Activated T-helper 2 cell treated with anti-CD3 and anti-CD28 coated beads, Interferon-gamma antibody, Interleukin-2, Interleukin-4, amounts not matched to agents 10 μg/mL and 5 μg/mL and 100 μg/mL, durations not matched to agents 14 hours and 24 hours and 36 hours (primary cell): ENCODE data around the gene SNIP1. TPM values are rescaled to one million over a fixed set of nuclear protein-coding genes. Genes with fewer than 3 reads are reported as not detected.
A peak's percentile ranks its signal among the peaks of the same experiment; 100 is the strongest.
"Not testable (repeated sequence)": the region's sequence is repeated elsewhere in the genome, so short reads cannot be mapped to it uniquely, and the experiment has no call there.

Experiments used
- DNase-seq: peaks from one replicate; pipeline ENCODE4 v3.0.0; 2021; ENCODE audit warnings: low spot score
- H3K27ac Mint-ChIP-seq: one replicate; pipeline ENCODE4 v1.8.0; 2021; ENCODE audit warnings: mixed read lengths
- H3K27me3 Mint-ChIP-seq: one replicate; pipeline ENCODE4 v1.8.0; 2021; ENCODE audit warnings: low read depth, mixed read lengths
- H3K36me3 Mint-ChIP-seq: one replicate; pipeline ENCODE4 v1.8.0; 2021; ENCODE audit warnings: low read depth, mixed read lengths
- H3K4me1 Mint-ChIP-seq: one replicate; pipeline ENCODE4 v1.8.0; 2021; ENCODE audit warnings: low read depth, mixed read lengths
- H3K4me3 Mint-ChIP-seq: one replicate; pipeline ENCODE4 v1.8.0; 2021; ENCODE audit warnings: low read depth, mild to moderate bottlenecking, moderate library complexity, mixed read lengths
- H3K9me3 Mint-ChIP-seq: one replicate; pipeline ENCODE4 v1.8.0; 2021; ENCODE audit warnings: mixed read lengths
- intact Hi-C: fragments of 100-400 bp; cut with micrococcal nuclease; formaldehyde crosslinking; loops from one replicate; pipeline ENCODE4 v1.15.1; 2023
- total RNA-seq: library from RNA; stranded (reverse); gene quantifications from 2 replicates; pipeline ENCODE4 v1.2.3, GENCODE V29; 2022

Gene SNIP1, protein sequence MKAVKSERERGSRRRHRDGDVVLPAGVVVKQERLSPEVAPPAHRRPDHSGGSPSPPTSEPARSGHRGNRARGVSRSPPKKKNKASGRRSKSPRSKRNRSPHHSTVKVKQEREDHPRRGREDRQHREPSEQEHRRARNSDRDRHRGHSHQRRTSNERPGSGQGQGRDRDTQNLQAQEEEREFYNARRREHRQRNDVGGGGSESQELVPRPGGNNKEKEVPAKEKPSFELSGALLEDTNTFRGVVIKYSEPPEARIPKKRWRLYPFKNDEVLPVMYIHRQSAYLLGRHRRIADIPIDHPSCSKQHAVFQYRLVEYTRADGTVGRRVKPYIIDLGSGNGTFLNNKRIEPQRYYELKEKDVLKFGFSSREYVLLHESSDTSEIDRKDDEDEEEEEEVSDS
- 26.1 and 27.8 TPM in 2 replicates for total RNA-seq

- intact Hi-C loops: loop anchor here (1.0 to 5.0 kb wide), 5 partner anchors 42 to 253 kb away; partner anchors contain the start of genes C1orf122, MEAF6 and YRDC
- no peaks in the 10 kb centered on the region for H3K9me3 Mint-ChIP-seq
- peak within 1 kb of the TSS; percentile 98 for H3K4me3 Mint-ChIP-seq
Measured at GRCh38 chr1:37553927-37554808, at the start of gene SNIP1. Gene SNIP1 (minus strand): TSS chr1:37554293. CDS start chr1:37554229, 64 bp downstream.

DNA sequence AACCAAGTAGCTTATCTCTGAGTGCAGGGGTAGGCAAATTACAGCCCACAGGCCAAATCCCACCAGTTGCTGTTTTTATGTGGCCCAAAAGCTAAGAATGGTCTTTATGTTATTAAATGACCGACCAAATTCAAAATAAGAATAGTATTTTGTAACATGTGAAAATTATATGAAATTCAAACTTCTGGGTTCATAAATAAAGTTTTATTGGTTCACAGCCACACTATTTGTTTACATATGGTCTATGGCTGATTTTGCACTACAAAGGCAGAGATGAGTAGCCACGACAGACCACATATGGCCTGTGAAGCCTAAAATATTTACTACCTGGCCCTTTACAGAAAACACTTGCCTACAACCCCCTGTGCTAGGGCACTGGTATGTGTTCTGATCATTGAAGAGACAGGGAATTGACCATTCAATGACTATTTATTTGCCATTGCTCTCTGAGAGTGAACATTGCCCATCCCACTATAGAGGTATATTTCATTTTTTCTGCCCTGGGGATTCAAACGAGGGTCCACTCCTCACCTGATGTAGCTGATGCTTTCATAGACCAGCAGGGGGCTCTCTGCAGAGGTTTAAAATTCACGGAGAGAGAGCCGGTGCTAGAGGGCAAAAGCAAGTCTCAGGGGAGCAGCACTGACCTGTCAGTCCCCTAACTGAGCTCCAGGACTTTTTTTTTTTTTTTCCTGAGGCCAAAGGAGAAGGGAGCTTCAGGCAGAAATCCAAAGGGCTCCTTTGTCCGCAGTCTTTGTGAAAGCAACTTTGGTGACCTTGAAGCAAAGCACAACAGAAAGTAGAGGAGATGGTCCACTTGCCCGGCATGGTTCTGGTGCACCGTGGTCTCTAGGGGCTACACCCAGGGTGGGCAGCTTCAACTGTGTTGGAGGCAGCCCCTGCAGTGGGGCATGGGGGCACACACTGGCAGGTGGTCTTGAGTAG is 48.9 kb upstream of the SNIP1 start:
- DNase-seq: no peak
- Mint-ChIP-seq H3K4me1 (no peaks in the 10 kb centered on the region), H3K9me3 (no peaks in the 10 kb centered on the region), H3K4me3 (no peak overlapping the region), H3K27ac (no peak overlapping the region), H3K36me3 (no peaks in the 10 kb centered on the region), H3K27me3 (peaks cover 8% of the 10 kb centered on the region)
- intact Hi-C loops: loop anchor here (1.0 kb wide), 1 partner anchor 79 kb away; no protein-coding TSS in a partner anchor

More at GRCh38 chr1:37553927-37554808, at the start of gene SNIP1:
- Mint-ChIP-seq H3K4me1 (peaks cover 41% of the 10 kb centered on the region), H3K27me3 (no peaks in the 10 kb centered on the region), H3K36me3 (peaks cover 43% of the 10 kb centered on the region), H3K27ac (peak within 1 kb of the TSS; percentile 93)
- peak; percentile 89 for DNase-seq

DNA sequence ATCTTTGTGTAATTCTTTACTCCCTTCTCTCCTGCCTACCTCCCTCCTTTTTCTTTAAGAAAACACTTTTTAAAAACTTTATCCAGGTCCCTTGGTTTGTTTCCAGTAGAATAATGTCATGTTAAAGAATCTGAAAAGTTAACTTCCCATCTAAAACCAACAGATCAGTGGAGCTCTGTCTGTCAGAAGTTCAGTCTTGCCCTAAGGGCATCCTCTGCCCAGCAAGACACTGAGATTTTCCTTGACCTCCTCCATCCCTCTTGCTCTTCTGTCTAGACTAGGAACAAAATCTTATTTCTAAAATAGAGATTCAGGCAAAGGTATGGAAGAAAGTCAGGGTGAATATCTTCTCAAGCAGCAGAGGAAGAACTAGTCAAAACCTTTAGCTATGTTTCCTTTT is 47.3 kb upstream of the SNIP1 start:
- no peak for DNase-seq
- H3K36me3 Mint-ChIP-seq: no peaks in the 10 kb centered on the region
- intact Hi-C loops: no loop called here
- H3K4me3 Mint-ChIP-seq: no peak overlapping the region
- H3K9me3 Mint-ChIP-seq: no peaks in the 10 kb centered on the region
- H3K4me1 Mint-ChIP-seq: peaks cover 3% of the 10 kb centered on the region
- H3K27ac Mint-ChIP-seq: no peak overlapping the region
- H3K27me3 Mint-ChIP-seq: peaks cover 8% of the 10 kb centered on the region

DNA sequence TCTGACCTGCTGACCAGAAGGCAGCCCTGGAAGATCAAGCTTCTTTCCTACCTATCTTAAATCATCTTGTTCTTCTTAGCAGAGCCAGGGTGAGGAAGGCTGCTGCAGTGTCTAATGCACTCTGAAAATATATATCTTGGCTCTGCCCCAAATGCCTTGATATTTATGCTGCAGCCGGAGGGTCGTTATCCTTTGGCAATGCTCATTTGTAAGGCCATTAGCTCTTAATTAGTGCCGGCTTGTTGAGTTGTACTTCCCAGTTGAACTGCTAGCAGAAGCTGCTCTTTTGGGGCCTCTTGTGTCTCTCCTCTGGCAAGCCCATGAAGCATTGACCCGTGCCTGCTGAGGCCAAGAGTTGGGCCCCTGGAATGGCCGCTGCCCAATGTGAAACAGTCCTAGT is 45.8 kb upstream of the SNIP1 start:
- Mint-ChIP-seq H3K4me1 (peaks cover 8% of the 10 kb centered on the region), H3K27ac (no peak overlapping the region), H3K36me3 (peaks cover 7% of the 10 kb centered on the region), H3K9me3 (no peaks in the 10 kb centered on the region), H3K27me3 (peaks cover 8% of the 10 kb centered on the region), H3K4me3 (no peak overlapping the region)
- intact Hi-C loops: loop anchor here (10.0 kb wide), 1 partner anchor 1255 kb away; the partner anchor contains the start of gene RRAGC
- no peak for DNase-seq

GRCh38 chr1:37596182-37596667 is 42.1 kb upstream of the SNIP1 start:
- no peak for DNase-seq
- peaks cover 37% of the 10 kb centered on the region for H3K36me3 Mint-ChIP-seq
- H3K27ac Mint-ChIP-seq: peak overlapping the region; percentile 92
- H3K27me3 Mint-ChIP-seq: peaks cover 3% of the 10 kb centered on the region
- H3K9me3 Mint-ChIP-seq: no peaks in the 10 kb centered on the region
- peak overlapping the region; percentile 99 for H3K4me3 Mint-ChIP-seq
- intact Hi-C loops: loop anchor here (1.0 to 10.0 kb wide), 3 partner anchors 42 to 1259 kb away; partner anchors contain the start of genes RRAGC and SNIP1
- H3K4me1 Mint-ChIP-seq: peaks cover 20% of the 10 kb centered on the region

- peaks cover 43% of the 10 kb centered on the region for H3K36me3 Mint-ChIP-seq
- H3K27me3 Mint-ChIP-seq: peaks cover 3% of the 10 kb centered on the region
- no peaks in the 10 kb centered on the region for H3K9me3 Mint-ChIP-seq
- H3K27ac Mint-ChIP-seq: peak within 1 kb of the TSS; percentile 92
- peak; percentile 97 for DNase-seq
- intact Hi-C loops: loop anchor here (1.0 to 10.0 kb wide), 5 partner anchors 21 to 1259 kb away; partner anchors contain the start of genes RRAGC and SNIP1
- H3K4me3 Mint-ChIP-seq: peak within 1 kb of the TSS; percentile 99
- peaks cover 22% of the 10 kb centered on the region for H3K4me1 Mint-ChIP-seq
Measured at GRCh38 chr1:37595440-37596181, 41.5 kb upstream of the SNIP1 start, which contains the start of gene GNL2. Gene GNL2 (minus strand): TSS chr1:37595937. CDS start chr1:37595822, 115 bp downstream.

DNA sequence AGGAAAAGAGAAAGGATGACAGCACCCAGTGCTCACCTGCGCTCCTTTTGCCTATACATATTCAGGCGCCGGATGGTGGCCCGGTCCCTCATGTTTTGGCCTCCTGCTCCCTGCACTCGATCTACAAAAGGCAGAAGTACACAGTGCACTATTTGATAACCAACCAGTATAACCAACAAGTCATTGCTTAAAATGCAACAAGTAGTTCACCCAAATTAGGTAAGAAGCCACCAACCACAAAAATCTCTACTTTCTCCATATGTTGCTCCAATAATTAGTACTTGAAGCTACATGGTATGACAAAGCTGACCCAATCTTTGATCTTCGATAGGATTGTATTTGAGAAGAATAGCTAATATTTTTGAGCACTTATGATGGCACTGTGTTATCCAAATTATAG is 39.6 kb upstream of the SNIP1 start:
- peaks cover 26% of the 10 kb centered on the region for H3K4me1 Mint-ChIP-seq
- intact Hi-C loops: loop anchor here (2.0 to 10.0 kb wide), 2 partner anchors 19 to 1261 kb away; partner anchors contain the start of gene RRAGC
- peak overlapping the region; percentile 26 for H3K4me3 Mint-ChIP-seq
- no peak overlapping the region for H3K27ac Mint-ChIP-seq
- H3K27me3 Mint-ChIP-seq: peaks cover 3% of the 10 kb centered on the region
- no peaks in the 10 kb centered on the region for H3K9me3 Mint-ChIP-seq
- DNase-seq: no peak
- peaks cover 56% of the 10 kb centered on the region for H3K36me3 Mint-ChIP-seq

DNA sequence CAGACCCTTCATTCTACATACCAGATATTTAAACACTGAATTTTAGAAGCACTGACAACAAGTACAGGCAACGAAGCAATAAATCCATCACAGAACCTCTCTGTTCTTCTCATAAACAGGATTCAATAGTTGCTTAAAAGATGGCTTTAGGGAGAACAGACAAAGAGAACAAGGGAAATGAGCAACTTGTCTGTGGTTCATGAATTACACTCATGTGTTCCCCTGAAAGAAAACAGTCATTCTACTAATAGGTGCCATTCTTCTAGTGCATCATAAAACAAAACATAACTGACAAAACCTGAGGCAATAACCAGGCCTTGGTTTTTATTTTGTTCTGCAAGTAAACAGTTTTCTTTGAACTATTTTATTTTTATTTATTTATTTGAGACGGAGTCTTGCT is 34.8 kb upstream of the SNIP1 start:
- Mint-ChIP-seq H3K9me3 (no peaks in the 10 kb centered on the region), H3K4me1 (peaks cover 21% of the 10 kb centered on the region), H3K36me3 (peaks cover 75% of the 10 kb centered on the region), H3K4me3 (no peak overlapping the region), H3K27me3 (no peaks in the 10 kb centered on the region), H3K27ac (no peak overlapping the region)
- no peak for DNase-seq
- intact Hi-C loops: no loop called here

DNA sequence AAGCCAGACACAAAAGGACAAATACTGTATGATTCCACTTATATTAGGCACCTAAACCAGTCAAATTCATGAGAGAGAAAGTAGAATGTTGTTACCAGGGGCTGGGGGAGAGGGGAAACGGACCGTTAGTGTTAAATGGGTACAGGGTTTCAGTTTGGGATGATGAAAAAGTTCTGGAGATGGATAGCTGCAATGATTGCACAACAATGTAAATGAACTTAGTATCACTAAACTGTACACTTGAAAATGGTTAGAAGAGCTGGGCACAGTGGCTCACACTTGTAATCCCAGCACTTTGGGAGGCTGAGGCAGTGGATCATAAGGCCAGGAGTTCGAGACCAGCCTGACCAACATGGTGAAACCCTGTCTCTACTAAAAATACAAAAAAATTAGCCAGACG is 30.5 kb upstream of the SNIP1 start:
- H3K4me3 Mint-ChIP-seq, DNase-seq, intact Hi-C loops, H3K9me3 Mint-ChIP-seq, H3K27ac Mint-ChIP-seq, H3K4me1 Mint-ChIP-seq, H3K27me3 Mint-ChIP-seq: not testable (repeated sequence)
- H3K36me3 Mint-ChIP-seq: peaks cover 74% of the 10 kb centered on the region

- Mint-ChIP-seq H3K9me3 (no peaks in the 10 kb centered on the region), H3K4me1 (peaks cover 63% of the 10 kb centered on the region), H3K27me3 (no peaks in the 10 kb centered on the region), H3K4me3 (no peak overlapping the region), H3K27ac (peak overlapping the region; percentile 81), H3K36me3 (peaks cover 91% of the 10 kb centered on the region)
- intact Hi-C loops: loop anchor here (2.0 to 10.0 kb wide), 2 partner anchors 19 to 101 kb away; partner anchors contain the start of genes GNL2 and ZC3H12A
- no peak for DNase-seq
Measured at GRCh38 chr1:37575692-37576091, 21.6 kb upstream of the SNIP1 start.
